Measurements from ENCODE around the gene RANBP3. TPM values are rescaled to one million over a fixed set of nuclear protein-coding genes. Genes with fewer than 3 reads are reported as not detected.

RANBP3 gene
- total RNA-seq, 2 donors from 2014 or later, result 76.8 to 86.9 TPM

DNA sequence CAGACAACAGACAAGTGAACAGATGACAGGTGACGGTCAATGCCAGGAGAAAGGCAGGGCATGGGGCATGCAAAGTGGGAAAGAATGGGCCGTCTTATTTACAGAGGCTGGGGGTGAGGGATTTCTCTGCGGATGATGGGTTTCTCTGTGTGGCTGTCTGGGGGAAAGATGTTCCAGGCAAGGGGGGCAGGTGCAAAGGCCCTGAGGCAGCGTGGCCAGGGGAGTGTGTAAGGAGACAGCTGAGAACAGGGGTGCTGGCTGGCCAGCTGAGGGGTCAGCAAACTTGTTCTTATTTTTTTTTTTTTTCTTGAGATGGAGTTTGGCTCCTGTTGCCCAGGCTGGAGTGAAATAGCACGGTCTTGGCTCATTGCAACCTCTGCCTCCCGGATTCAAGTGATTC is 21.8 kb upstream of the RANBP3 start:
- Mint-ChIP-seq H3K4me3 (no peak overlapping the region), H3K27ac (no peak overlapping the region), H3K36me3 (ENCODE audit: low read depth) (peaks cover 3% of the 10 kb centered on the region), H3K4me1 (no peaks in the 10 kb centered on the region), H3K27me3 (no peaks in the 10 kb centered on the region)
- no peak for DNase-seq
- H3K9me3 ChIP-seq (ENCODE audit: control insufficient read depth, low read length, poor library complexity, severe bottlenecking), result no peaks in the 10 kb centered on the region
- ATAC-seq, result no peak

DNA sequence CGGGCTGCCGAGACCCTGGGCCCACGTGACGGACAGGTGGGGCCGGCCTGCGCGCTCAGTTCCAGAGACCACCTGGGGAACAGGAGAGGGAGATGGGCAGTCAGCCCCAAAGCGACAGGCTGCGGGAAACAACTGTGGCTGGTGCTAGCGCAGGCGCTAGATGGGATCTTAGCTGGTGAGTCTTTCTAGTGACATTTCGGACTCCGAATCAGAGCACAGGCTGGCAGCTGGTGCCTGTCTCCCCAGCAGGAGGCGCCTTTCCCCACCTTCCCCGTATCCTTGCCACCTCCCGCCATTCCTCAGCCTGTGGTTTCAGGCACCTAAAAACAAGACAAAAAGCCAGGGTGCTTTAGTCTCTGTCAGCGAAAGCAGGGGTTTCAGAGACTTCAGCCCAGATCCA is 19.4 kb upstream of the RANBP3 start:
- DNase-seq, result no peak
- Mint-ChIP-seq H3K27me3 (no peaks in the 10 kb centered on the region), H3K36me3 (ENCODE audit: low read depth) (peaks cover 3% of the 10 kb centered on the region), H3K4me3 (no peak overlapping the region), H3K27ac (no peak overlapping the region), H3K4me1 (no peaks in the 10 kb centered on the region)
- H3K9me3 ChIP-seq (ENCODE audit: control insufficient read depth, low read length, poor library complexity, severe bottlenecking), result no peaks in the 10 kb centered on the region
- no peak for ATAC-seq

DNA sequence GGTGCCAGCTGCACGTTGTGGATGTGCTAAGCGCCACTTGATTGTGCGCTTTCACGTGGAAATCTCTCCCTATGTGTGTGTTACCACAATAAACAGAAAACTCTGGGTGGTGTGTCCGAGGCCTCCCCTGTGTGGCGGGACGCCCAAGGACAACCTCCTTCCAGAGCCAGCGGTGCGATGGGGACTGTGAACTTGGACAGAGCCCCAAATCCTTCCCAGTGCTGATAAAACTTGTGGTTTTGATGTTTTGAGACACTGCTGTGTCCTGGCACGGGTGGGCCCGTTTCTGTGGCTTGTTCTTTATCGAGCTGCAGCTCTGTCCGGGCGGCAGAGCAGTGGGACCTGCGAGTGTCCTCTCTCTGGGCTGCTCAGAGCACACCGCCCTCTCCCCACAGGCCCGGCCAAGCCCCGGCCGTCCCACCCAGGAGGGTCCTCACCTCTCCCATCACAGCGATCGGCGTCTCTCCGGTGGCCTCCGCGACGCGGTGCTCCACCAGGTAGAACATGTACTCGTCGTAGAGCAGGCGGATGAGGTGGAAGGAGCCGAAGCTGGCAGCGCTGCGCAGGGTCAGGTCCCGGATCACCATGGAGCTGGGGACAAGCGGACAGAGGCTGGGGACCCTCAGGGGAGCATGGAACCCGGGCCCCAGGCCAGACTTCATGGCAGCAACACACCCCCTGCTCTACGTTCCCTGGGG is 18.8 kb upstream of the RANBP3 start:
- H3K9me3 ChIP-seq (ENCODE audit: control insufficient read depth, low read length, poor library complexity, severe bottlenecking), result no peaks in the 10 kb centered on the region
- no peaks in the 10 kb centered on the region for H3K27me3 Mint-ChIP-seq
- H3K4me1 Mint-ChIP-seq, result no peaks in the 10 kb centered on the region
- DNase-seq (no peak), ATAC-seq (no peak)
- no peak overlapping the region for H3K4me3 Mint-ChIP-seq
- no peak overlapping the region for H3K27ac Mint-ChIP-seq
- peaks cover 3% of the 10 kb centered on the region for H3K36me3 Mint-ChIP-seq (ENCODE audit: low read depth)

DNA sequence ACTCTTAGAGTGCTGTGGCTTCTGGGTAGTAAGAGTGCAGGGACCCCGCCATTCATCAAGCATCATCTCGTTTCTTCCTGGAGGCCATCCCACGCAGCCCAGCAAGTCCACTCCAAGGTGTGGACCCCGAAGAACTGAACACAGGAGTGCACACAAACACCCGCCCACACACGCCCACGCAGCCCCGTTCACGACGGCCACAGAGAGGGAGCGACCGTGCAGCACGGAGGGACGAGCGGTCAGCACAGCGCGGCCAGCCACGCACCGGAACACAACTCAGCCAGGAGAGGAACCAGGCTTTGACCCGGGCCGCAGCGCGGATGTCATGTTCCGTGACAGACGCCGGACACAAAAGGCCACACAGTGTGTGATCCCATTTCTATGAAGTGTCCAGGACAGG is 18.2 kb upstream of the RANBP3 start:
- no peak for DNase-seq
- Mint-ChIP-seq H3K4me1 (no peaks in the 10 kb centered on the region), H3K4me3 (no peak overlapping the region), H3K36me3 (ENCODE audit: low read depth) (peaks cover 3% of the 10 kb centered on the region), H3K27me3 (no peaks in the 10 kb centered on the region), H3K27ac (no peak overlapping the region)
- H3K9me3 ChIP-seq (ENCODE audit: control insufficient read depth, low read length, poor library complexity, severe bottlenecking), result no peaks in the 10 kb centered on the region
- no peak for ATAC-seq

DNA sequence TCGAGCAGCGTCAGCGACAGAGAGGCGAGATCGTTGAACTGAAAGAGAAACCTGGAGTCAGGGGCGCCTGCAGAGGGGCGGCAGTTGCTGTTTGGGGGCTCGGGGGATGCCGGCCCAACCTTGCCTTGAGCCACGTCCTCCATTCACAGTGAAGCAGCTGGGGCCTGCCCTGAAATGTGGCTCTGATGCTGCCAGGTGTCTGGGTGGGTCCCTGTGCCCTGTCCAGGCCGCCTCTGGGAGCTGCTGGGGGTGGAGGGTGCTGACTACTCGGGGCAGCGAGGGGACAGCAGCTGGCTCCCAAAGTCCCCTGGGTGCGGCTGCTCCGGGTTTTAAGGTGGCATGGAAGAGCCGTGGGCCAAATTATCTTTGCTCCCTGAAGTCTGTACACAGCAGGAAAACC is 17.7 kb upstream of the RANBP3 start:
- Mint-ChIP-seq H3K27me3 (no peaks in the 10 kb centered on the region), H3K36me3 (ENCODE audit: low read depth) (peaks cover 3% of the 10 kb centered on the region), H3K4me1 (no peaks in the 10 kb centered on the region), H3K4me3 (no peak overlapping the region), H3K27ac (no peak overlapping the region)
- no peaks in the 10 kb centered on the region for H3K9me3 ChIP-seq (ENCODE audit: control insufficient read depth, low read length, poor library complexity, severe bottlenecking)
- no peak for DNase-seq
- ATAC-seq, result no peak

DNA sequence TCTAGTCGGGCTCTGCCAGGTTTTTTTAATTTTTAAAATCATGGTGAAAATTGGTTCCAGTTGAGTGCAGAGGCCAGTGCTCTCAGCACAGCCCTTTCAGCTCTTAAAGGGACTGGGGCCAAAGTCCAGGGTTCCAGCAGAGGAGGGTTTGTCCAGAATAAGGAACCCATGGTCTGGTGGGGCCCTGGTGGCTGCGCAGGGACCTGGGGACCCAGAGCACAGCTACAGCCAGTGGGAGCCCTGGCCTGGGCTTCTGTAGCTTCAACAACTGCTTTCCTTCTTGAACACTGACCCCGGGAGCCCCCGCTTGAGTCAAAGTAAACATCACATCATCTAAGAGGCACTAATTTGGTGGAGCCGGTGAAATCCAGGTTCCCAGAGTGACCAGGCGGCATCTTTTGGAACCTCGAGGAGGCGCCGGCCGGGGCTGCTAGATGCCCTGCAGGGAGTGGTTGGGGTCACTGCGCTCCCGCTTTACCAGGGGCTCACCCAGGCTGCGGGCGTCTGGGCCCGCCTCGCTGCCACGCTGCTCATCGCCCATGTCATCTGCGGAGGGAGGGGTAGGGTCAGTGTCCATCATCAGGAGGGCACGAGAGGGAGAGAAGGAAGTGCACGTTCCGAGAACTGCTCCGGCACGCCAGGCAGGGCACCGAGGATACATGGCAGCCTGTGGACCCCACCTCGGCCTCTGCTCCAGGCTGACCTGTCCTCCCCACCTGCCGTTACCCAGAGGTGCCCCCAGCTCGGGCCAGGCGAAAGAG is 16.6 kb upstream of the RANBP3 start:
- no peaks in the 10 kb centered on the region for H3K9me3 ChIP-seq (ENCODE audit: control insufficient read depth, low read length, poor library complexity, severe bottlenecking)
- ATAC-seq, result no peak
- Mint-ChIP-seq H3K4me1 (peaks cover 3% of the 10 kb centered on the region), H3K27me3 (no peaks in the 10 kb centered on the region), H3K4me3 (no peak overlapping the region), H3K36me3 (ENCODE audit: low read depth) (peaks cover 4% of the 10 kb centered on the region), H3K27ac (no peak overlapping the region)
- DNase-seq, result no peak

DNA sequence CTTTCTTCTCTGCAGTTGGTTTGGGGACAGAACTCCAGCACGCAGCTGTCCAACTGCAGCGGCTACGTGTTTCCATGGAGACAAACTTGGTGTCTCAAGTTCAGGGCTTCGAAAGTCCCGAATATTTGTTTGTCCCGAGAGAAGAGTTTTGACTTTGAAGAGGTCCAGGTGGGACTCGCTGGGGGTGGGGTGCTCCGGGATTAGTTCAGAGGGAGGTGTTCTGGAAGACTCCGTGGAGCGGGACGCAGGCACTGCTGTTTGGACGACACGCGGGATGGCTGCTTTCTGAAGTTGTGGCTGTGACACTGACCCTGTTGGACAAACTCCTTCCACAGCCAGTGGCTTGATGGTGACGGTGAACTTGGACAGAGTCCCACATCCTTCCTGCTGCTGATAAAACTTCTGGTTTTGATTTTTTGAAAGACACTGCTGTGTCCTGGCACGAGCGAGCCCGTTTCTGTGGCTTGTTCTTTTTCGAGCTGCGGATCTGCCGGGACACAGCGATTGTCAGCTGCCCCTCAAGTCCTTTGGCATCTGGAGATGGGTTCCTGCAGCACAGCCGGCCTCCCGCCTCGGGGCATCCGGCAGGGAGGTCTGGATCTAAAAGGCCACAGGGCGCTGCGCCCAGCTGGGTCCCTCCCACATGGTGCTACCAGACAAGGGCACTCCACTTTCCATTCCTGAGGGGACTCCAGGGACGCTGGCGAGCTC is 15.9 kb upstream of the RANBP3 start:
- H3K27ac Mint-ChIP-seq, result no peak overlapping the region
- no peaks in the 10 kb centered on the region for H3K27me3 Mint-ChIP-seq
- no peak overlapping the region for H3K4me3 Mint-ChIP-seq
- ATAC-seq (no peak), DNase-seq (no peak)
- H3K36me3 Mint-ChIP-seq (ENCODE audit: low read depth), result peaks cover 2% of the 10 kb centered on the region
- H3K4me1 Mint-ChIP-seq, result peaks cover 5% of the 10 kb centered on the region
- no peaks in the 10 kb centered on the region for H3K9me3 ChIP-seq (ENCODE audit: control insufficient read depth, low read length, poor library complexity, severe bottlenecking)

DNA sequence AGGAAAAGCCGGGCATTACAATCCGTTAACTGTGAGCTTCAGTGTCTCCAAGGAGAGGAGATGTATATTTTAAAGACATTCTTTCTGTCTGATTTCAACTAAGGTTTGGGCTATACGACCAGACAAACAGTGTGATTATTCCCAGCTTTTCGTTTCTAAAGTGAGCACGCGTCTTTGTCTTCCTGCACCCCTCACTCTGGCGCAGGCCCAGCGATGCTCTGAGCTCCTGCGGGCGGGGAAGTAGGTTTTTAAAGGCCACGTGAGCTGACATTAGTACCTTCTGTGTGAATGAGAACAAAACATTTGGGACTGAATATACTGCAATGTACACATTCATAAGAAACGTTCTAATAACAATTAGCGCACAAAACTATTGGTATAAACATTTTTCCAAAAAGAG is 15.3 kb upstream of the RANBP3 start:
- H3K27ac Mint-ChIP-seq, result no peak overlapping the region
- ATAC-seq (no peak), DNase-seq (no peak)
- H3K4me1 Mint-ChIP-seq, result peaks cover 7% of the 10 kb centered on the region
- H3K36me3 Mint-ChIP-seq (ENCODE audit: low read depth), result peaks cover 2% of the 10 kb centered on the region
- H3K27me3 Mint-ChIP-seq, result no peaks in the 10 kb centered on the region
- H3K4me3 Mint-ChIP-seq, result no peak overlapping the region
- H3K9me3 ChIP-seq (ENCODE audit: control insufficient read depth, low read length, poor library complexity, severe bottlenecking), result no peaks in the 10 kb centered on the region

DNA sequence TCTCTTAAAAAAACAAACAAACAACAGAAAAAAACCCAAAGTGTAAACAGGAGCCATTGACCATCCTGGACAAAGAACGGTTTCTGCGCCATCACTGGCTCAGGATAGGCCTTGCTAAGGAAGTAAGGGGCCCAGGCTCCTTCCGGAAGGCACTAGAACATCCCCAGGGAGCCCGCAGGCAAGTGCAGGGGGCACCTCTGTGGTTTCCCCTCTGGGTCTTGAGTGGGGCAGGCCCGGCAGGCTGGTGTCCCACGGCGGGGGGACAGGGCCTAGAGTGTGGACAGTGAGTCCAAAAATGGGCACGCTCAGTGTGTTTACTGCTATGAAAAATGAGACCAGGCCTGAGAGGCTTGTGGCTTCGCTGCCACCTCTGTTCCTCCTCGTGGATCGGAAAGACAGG is 14.8 kb upstream of the RANBP3 start:
- Mint-ChIP-seq H3K27ac (no peak overlapping the region), H3K4me1 (peaks cover 7% of the 10 kb centered on the region), H3K27me3 (no peaks in the 10 kb centered on the region), H3K4me3 (no peak overlapping the region), H3K36me3 (ENCODE audit: low read depth) (peaks cover 2% of the 10 kb centered on the region)
- DNase-seq (no peak), ATAC-seq (no peak)
- no peaks in the 10 kb centered on the region for H3K9me3 ChIP-seq (ENCODE audit: control insufficient read depth, low read length, poor library complexity, severe bottlenecking)

DNA sequence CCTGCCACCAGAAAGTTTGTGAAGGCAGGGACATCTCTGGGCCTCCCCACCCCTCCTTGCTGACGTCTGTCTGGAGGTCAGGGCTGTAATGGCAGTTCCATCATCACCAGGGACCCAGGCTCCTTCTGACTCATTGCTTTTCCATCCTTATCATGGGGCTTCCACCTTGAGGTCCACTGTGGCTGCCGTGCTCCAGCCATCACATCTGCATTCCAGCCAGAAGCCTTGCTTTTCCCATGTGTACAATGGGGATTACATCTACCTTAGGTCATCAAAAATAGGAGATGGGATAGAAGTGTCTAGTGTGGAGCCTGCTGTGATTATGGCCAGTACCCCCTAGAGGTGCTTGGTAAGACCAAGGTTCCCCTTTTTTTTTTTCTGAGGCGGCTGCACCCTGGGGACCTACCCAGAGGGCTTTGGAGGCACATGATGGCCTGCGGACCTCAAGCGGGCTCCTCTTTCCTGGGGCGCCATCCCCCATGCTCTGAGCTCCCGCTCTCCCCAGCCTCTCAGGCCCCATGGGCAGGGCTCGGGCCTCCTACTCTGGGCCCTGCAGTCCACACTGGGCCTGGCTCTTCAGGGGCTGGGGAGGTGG is 13.4 kb upstream of the RANBP3 start:
- H3K36me3 Mint-ChIP-seq (ENCODE audit: low read depth), result peaks cover 2% of the 10 kb centered on the region
- ATAC-seq (no peak), DNase-seq (no peak)
- no peaks in the 10 kb centered on the region for H3K27me3 Mint-ChIP-seq
- H3K27ac Mint-ChIP-seq, result no peak overlapping the region
- no peaks in the 10 kb centered on the region for H3K9me3 ChIP-seq (ENCODE audit: control insufficient read depth, low read length, poor library complexity, severe bottlenecking)
- H3K4me1 Mint-ChIP-seq, result peaks cover 14% of the 10 kb centered on the region
- H3K4me3 Mint-ChIP-seq, result no peak overlapping the region

DNA sequence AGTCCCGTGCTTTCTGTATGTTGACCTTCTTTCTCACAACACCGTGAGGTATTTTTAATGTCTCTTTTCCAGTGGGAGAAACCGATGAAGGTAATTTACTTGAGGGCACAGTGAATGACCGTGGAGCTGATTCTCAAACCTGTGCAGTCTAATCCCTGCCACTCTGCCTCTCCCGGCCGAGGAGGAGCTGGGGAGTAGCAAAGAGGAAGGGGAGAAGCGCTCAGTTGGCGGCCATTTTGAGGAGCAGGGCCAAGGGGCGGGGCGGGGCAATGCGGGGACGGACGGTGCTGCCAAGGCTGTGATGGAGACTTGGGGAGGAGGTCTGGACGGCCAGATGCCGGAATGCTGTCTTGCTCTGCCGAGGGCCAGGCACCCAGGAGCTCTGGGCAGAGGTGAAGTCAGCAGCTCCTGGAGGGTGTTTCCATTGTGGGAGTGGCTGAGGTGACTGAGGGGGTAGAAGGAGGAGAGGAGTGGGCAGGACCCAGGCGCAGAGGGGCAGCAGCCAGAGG is 12.4 kb upstream of the RANBP3 start:
- no peak for DNase-seq
- H3K9me3 ChIP-seq (ENCODE audit: control insufficient read depth, low read length, poor library complexity, severe bottlenecking), result no peaks in the 10 kb centered on the region
- Mint-ChIP-seq H3K27ac (peak overlapping the region; percentile 27), H3K27me3 (no peaks in the 10 kb centered on the region), H3K4me1 (peaks cover 14% of the 10 kb centered on the region), H3K4me3 (no peak overlapping the region), H3K36me3 (ENCODE audit: low read depth) (peaks cover 2% of the 10 kb centered on the region)
- ATAC-seq, result no peak

DNA sequence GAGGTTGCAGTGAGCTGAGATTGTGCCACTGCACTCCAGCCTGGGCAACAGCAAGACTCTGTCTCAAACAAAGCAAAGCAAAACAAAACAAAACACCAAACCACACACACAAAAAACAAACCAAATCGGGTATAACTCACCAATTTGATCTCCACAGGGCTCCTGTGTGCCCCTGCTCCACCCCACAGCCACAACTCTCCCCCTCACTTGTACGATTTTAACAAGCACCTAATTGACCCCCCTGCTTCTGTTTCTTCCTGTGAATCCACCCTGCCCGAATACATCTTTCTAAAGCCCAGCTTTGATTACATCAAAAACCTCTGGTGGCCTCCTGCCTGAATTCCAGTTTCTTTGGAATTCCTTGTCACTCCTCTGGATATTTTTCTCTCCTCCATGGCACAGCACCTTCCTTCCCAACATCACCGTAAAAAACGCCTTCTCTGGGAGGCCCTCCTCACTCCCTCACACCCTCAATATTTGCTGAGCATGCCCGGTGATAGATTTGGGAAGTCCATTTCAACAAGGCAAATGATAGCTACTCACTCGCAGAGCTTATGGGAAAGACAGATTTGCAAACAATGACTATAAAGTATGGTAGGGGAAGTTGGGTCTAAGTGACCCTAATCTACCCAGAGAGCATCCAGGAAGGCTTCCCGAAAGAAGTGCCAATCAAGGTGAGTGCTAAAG is 11.6 kb upstream of the RANBP3 start:
- Mint-ChIP-seq H3K27ac (peak overlapping the region; percentile 27), H3K4me1 (peaks cover 14% of the 10 kb centered on the region), H3K36me3 (ENCODE audit: low read depth) (peaks cover 2% of the 10 kb centered on the region), H3K27me3 (no peaks in the 10 kb centered on the region), H3K4me3 (no peak overlapping the region)
- H3K9me3 ChIP-seq (ENCODE audit: control insufficient read depth, low read length, poor library complexity, severe bottlenecking), result no peaks in the 10 kb centered on the region
- ATAC-seq (no peak), DNase-seq (no peak)
